Fibroblast of the aortic adventitia (primary cell): ENCODE data around the gene DBF4B. TPM values are rescaled to one million over a fixed set of nuclear protein-coding genes. Genes with fewer than 3 reads are reported as not detected.

ENCODE experiments used
- DNase-seq: peaks from one replicate; pipeline ENCODE4 v3.0.0-alpha.2; 2010; ENCODE audit warnings: low read depth
- H3K4me3 ChIP-seq: 2 replicates; pipeline ENCODE4 v1.5.1; 2011; ENCODE audit warnings: low read depth, mild to moderate bottlenecking, control low read depth, low read length, moderate library complexity
- total RNA-seq: library from RNA; depleted of rRNA; stranded (reverse); fragments of >200 nt; gene quantifications from 2 replicates; pipeline ENCODE4 v1.2.3, GENCODE V29; 2012; ENCODE audit warnings: low replicate concordance
- TF ChIP-seq, protein P1 (sequence below): IDR thresholded peaks from 2 replicates; pipeline ENCODE4 v1.5.1; 2011; ENCODE audit warnings: mild to moderate bottlenecking, low read length, control low read depth, inconsistent platforms; ENCODE audit not compliant: insufficient read depth

The DBF4B gene
- total RNA-seq, 1 donor = 4.9 TPM

DNA sequence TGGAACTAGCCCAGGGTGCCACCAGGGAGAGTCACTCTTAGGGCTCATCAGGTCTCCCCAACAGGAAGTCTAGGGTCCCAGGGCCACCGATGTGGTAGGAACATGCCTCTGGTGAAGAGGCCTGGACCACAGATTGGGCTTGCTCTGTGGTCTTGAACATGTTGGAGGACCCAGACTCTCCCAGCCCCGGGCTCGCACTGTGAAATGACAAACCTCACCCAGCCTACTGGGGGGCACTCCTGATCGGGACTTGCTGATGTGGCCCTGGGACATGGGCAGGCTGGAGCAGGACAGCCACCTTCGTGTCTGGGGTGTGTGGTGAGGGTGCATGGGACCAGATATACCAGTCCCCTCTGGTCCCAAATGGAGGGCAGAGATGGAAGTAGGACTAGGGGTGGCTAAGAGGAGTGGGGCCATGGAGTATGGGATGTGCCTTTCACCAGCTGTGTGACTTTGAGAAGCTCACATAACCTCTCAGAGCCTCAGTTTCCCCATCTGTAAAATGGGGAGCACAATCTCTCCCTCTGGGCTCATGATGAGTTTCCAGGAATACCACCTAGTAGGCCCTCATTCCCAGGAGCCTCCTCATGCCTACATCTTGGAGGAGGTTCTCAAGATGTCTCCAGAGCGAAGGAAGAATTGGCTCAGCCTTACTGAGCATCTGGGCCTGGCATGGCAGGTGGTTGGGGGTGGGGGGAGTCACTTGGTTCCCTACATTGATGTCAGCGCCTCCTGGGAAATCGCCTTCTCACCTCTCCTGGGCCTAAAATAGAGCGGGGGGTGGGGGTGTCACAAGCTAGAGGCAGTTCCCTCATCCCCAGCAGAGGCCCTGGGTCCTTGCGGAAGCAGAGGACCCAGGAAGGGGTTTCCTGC, 48.8 kb downstream of the DBF4B start:
- DNase-seq = no peak
- no peak overlapping the region for H3K4me3 ChIP-seq
- TF ChIP-seq, protein P1, sequence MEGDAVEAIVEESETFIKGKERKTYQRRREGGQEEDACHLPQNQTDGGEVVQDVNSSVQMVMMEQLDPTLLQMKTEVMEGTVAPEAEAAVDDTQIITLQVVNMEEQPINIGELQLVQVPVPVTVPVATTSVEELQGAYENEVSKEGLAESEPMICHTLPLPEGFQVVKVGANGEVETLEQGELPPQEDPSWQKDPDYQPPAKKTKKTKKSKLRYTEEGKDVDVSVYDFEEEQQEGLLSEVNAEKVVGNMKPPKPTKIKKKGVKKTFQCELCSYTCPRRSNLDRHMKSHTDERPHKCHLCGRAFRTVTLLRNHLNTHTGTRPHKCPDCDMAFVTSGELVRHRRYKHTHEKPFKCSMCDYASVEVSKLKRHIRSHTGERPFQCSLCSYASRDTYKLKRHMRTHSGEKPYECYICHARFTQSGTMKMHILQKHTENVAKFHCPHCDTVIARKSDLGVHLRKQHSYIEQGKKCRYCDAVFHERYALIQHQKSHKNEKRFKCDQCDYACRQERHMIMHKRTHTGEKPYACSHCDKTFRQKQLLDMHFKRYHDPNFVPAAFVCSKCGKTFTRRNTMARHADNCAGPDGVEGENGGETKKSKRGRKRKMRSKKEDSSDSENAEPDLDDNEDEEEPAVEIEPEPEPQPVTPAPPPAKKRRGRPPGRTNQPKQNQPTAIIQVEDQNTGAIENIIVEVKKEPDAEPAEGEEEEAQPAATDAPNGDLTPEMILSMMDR = no peak

DNA sequence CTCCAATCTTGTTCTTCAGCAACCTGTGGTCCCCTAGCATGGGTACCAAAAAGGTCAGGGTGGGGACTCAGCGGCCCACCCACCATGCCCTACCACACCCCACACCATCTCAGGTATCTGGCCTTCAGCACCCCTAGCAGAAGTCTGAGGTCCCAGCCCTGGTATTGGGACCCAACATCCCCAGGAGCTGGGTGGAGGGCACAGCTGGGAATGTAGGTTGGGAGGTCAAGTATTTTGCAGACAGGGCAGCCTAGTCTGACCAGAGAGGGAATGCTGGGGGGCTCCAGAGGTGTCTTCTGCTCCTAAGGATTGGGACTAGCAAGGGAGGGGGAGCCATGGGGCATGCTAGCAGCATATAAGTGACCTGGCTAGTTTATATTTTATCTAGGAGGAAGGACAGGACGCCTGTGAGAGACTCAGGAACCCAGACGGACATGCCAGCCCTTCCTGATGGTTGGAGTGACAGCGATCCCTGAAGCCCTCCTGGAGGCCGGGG, 49.5 kb downstream of the DBF4B start:
- TF ChIP-seq, protein P1 = no peak
- no peak overlapping the region for H3K4me3 ChIP-seq
- DNase-seq = no peak

DNA sequence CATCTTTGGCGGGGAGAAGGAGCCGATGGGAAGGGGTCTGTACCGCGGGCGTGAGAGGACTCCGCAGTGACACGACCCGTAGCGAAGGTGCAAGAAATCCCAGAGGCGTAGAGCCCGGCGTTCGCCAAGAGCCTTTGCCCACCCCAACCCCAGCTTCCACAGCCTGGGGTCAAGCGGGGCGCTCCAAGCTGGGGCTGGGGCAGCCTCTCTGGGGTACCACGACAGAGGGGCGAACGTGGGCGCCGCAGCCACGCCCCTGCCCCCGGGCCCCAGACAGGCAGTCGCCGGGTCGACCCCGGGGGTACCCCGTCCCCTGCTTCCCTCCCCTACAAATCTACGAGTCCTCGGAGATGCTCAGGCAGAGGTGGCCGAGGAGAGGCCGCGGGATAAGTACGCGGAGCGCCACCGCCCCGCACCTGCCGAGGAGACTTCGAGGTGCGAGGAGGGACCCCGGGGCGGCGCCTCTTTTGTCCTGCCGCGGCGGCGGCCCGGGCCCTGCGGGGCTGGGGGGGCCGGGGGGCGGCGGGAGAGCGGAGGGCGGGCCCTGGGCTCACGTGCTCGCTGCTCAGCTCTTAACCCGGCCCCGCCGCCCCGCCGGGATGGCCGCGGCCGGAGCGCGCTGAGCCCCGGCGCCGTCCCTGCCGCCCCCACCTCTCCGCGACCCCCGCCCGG, 50.1 kb downstream of the DBF4B start, which contains the start of gene ADAM11:
TSS of gene ADAM11 (plus strand) at position 575 of the 672 bp plus-strand sequence. CDS start 212 bp downstream, outside the sequence.
- TF ChIP-seq, protein P1 = no peak
- H3K4me3 ChIP-seq = peak within 1 kb of the TSS; percentile 54
- DNase-seq = no peak

DNA sequence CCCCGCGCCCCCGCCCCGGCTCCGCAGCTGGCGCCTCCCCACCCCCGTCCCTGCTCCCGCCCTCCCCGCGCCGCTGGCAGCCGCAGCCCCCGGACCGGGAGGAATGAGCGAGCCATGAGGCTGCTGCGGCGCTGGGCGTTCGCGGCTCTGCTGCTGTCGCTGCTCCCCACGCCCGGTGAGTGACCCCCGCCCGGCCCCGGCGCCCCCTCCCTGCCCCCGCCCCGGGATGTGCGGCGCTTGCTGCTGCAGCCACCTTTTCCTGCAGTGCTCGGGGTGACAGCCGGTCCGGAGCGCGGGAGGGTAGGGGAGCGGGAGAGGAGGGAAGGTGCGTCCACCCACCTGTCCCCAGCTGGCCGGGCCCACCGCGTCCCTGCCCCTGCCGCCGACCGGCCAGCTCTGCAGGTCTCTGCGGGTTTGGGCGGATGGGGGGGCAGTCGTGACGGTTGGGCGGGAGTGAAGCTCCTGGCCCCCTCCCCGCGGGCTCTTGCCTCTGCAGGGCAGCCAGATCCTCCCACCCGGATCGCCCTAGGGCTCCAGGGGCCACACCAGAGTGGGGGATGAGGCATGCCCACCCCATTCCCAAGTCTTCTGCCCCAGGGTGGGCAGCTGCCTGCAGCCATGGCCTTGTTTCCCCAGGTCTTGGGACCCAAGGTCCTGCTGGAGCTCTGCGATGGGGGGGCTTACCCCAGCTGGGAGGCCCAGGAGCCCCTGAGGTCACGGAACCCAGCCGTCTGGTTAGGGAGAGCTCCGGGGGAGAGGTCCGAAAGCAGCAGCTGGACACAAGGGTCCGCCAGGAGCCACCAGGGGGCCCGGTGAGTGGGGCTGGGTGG, 50.8 kb downstream of the DBF4B start:
- no peak for DNase-seq
- peak overlapping the region; percentile 54 for H3K4me3 ChIP-seq
- TF ChIP-seq, protein P1 = peak; percentile 14

DNA sequence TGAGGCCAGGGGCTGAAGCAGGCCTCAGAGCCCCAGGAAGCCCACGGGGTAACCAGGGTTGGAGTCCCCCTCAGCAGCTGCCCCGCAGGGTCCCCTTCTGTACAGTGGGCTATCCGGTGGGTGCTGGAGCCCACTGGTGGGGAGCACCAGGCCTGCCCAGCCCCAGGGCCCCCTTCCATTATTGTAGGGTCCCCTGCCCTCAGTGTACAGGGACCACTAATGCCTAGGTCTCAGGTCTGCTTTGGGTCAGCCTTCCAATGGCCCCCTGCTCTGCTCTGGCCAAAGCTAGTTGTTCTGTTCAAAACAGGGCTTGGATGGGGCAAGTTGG, 51.4 kb downstream of the DBF4B start:
- DNase-seq = no peak
- H3K4me3 ChIP-seq = no peak overlapping the region
- TF ChIP-seq, protein P1 = no peak
